ENCODE results near the gene UNC119B.

DNA sequence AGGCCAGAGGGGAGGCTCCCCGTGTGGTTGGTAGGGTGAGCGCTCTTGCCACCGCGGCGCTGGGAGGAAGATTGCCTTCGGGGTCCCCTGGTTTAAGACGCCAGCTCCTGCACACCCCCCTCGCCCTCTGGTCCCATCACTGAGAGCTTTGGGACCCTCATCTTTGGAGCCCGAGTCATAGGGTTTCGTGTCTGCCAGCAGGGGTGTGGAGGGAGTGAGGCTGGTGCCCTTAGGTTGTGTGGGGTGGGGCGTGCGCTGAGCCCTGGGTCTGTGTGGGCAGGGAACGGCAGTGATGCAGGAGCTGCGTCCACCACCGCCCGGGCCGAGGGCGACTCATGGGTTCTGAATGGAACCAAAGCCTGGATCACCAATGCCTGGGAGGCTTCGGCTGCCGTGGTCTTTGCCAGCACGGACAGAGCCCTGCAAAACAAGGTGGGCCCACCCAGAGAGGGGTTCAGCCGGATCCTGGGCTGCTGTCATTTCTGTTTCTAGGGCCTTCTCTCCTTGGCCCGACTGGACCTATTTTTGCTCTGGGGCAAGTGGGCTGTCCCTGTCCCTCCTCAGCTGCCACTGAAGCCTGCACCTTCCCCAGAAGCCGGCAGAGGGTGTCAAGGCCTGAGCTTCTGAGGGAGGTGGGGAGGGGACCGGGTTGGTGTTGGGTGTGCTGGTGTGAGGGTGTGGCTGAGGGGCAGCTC, 27.4 kb downstream of the UNC119B start:
- TF ChIP-seq, protein P1, sequence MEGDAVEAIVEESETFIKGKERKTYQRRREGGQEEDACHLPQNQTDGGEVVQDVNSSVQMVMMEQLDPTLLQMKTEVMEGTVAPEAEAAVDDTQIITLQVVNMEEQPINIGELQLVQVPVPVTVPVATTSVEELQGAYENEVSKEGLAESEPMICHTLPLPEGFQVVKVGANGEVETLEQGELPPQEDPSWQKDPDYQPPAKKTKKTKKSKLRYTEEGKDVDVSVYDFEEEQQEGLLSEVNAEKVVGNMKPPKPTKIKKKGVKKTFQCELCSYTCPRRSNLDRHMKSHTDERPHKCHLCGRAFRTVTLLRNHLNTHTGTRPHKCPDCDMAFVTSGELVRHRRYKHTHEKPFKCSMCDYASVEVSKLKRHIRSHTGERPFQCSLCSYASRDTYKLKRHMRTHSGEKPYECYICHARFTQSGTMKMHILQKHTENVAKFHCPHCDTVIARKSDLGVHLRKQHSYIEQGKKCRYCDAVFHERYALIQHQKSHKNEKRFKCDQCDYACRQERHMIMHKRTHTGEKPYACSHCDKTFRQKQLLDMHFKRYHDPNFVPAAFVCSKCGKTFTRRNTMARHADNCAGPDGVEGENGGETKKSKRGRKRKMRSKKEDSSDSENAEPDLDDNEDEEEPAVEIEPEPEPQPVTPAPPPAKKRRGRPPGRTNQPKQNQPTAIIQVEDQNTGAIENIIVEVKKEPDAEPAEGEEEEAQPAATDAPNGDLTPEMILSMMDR (IDR thresholded peaks at IDR 0.05; ENCODE audit: poor library complexity): peak; percentile 11
- no peak for TF ChIP-seq EZH2 (IDR thresholded peaks at IDR 0.05; ENCODE audit: borderline replicate concordance)
